SK-N-SH treated with all-trans-retinoic acid at 6 μM for 48 hours (cell line): ENCODE measurements around the gene KIF18B.

Source experiments
- ATAC-seq: fragments of 200-7000 bp; cut with Tn5 transposase; 3 replicates; pipeline ENCODE4 v1.9.1; 2020; ENCODE audit warnings: mild to moderate bottlenecking, moderate library complexity
- ARNTL ChIP-seq: fragments of 450-650 bp; formaldehyde crosslinking; IDR thresholded peaks from 2 replicates; pipeline ENCODE4 v1.5.0; 2020; ENCODE audit warnings: low read depth, mild to moderate bottlenecking, moderate library complexity, borderline replicate concordance
- BACH2 ChIP-seq: fragments of 250-450 bp; sonication (Bioruptor Pico); IDR thresholded peaks from 2 replicates; pipeline ENCODE4 v1.9.0; 2021; ENCODE audit warnings: mild to moderate bottlenecking, borderline replicate concordance
- CSDC2 ChIP-seq: fragments of 250-450 bp; sonication (Bioruptor Pico); IDR thresholded peaks from 2 replicates; pipeline ENCODE4 v1.5.0; 2020; ENCODE audit warnings: mild to moderate bottlenecking, moderate library complexity
- ESRRG ChIP-seq: fragments of 250-450 bp; sonication (Bioruptor Pico); IDR thresholded peaks from 2 replicates; pipeline ENCODE4 v1.6.1; 2021; ENCODE audit warnings: mild to moderate bottlenecking
- GLIS3 ChIP-seq: fragments of 250-450 bp; sonication (Bioruptor Pico); IDR thresholded peaks from 2 replicates; pipeline ENCODE4 v1.5.0; 2020; ENCODE audit warnings: mild to moderate bottlenecking, moderate library complexity
- ISL1 ChIP-seq: fragments of 250-450 bp; sonication (Bioruptor Pico); IDR thresholded peaks from 2 replicates; pipeline ENCODE4 v2.1.2; 2022; ENCODE audit warnings: mild to moderate bottlenecking, moderate library complexity
- OSR1 ChIP-seq: fragments of 250-450 bp; sonication (Bioruptor Pico); IDR thresholded peaks from 2 replicates; pipeline ENCODE4 v1.8.0; 2022; ENCODE audit warnings: moderate library complexity, mild to moderate bottlenecking, inconsistent platforms
- PPARA ChIP-seq: fragments of 250-450 bp; sonication (Bioruptor Pico); IDR thresholded peaks from 2 replicates; pipeline ENCODE4 v1.5.0; 2020; ENCODE audit warnings: mild to moderate bottlenecking, borderline replicate concordance
- RARB ChIP-seq: fragments of 250-450 bp; sonication (Bioruptor Pico); IDR thresholded peaks from 2 replicates; pipeline ENCODE4 v1.8.0; 2021; ENCODE audit warnings: mild to moderate bottlenecking, moderate library complexity
- SNAI2 ChIP-seq: fragments of 250-450 bp; sonication (Bioruptor Pico); IDR thresholded peaks from 2 replicates; pipeline ENCODE4 v1.5.0; 2020; ENCODE audit warnings: mild to moderate bottlenecking, moderate library complexity
- TCF4 ChIP-seq: fragments of 250-450 bp; sonication (Bioruptor Pico); IDR thresholded peaks from 2 replicates; pipeline ENCODE4 v1.8.0; 2021; ENCODE audit warnings: mild to moderate bottlenecking, moderate library complexity, borderline replicate concordance
- TOX ChIP-seq: fragments of 250-450 bp; sonication (Bioruptor Pico); IDR thresholded peaks from 2 replicates; pipeline ENCODE4 v1.8.0; 2021; ENCODE audit warnings: mild to moderate bottlenecking, moderate library complexity, borderline replicate concordance
- ZFP3 ChIP-seq: fragments of 250-450 bp; sonication (Bioruptor Pico); IDR thresholded peaks from 2 replicates; pipeline ENCODE4 v1.5.0; 2020; ENCODE audit warnings: mild to moderate bottlenecking, moderate library complexity
- ZFP30 ChIP-seq: fragments of 450-650 bp; formaldehyde crosslinking; IDR thresholded peaks from 2 replicates; pipeline ENCODE4 v1.5.0; 2022; ENCODE audit warnings: mild to moderate bottlenecking, moderate library complexity
- ZNF70 ChIP-seq: fragments of 450-650 bp; formaldehyde crosslinking; IDR thresholded peaks from 2 replicates; pipeline ENCODE4 v1.5.0; 2020; ENCODE audit warnings: mild to moderate bottlenecking, moderate library complexity
- ZNF8 ChIP-seq: fragments of 450-650 bp; formaldehyde crosslinking; IDR thresholded peaks from 2 replicates; pipeline ENCODE4 v1.5.0; 2020; ENCODE audit warnings: mild to moderate bottlenecking, moderate library complexity
- TF ChIP-seq, protein P1 (sequence below): fragments of 250-450 bp; sonication (Bioruptor Pico); IDR thresholded peaks from 2 replicates; pipeline ENCODE4 v1.8.0; 2020; ENCODE audit warnings: mild to moderate bottlenecking, moderate library complexity, borderline replicate concordance
- TF ChIP-seq, protein P2 (sequence below): fragments of 250-450 bp; sonication (Bioruptor Pico); IDR thresholded peaks from 2 replicates; pipeline ENCODE4 v1.5.1; 2020; ENCODE audit warnings: low read depth, mild to moderate bottlenecking, moderate library complexity
- TF ChIP-seq, protein P3 (sequence below): fragments of 250-450 bp; sonication (Bioruptor Pico); IDR thresholded peaks from 2 replicates; pipeline ENCODE4 v1.8.0; 2021; ENCODE audit warnings: low read depth, mild to moderate bottlenecking, moderate library complexity, borderline replicate concordance
- TF ChIP-seq, protein P4 (sequence below): fragments of 250-450 bp; sonication (Bioruptor Pico); IDR thresholded peaks from 2 replicates; pipeline ENCODE4 v1.5.1; 2021; ENCODE audit warnings: mild to moderate bottlenecking, moderate library complexity
- TF ChIP-seq, protein P5 (sequence below): fragments of 250-450 bp; sonication (Bioruptor Pico); IDR thresholded peaks from 2 replicates; pipeline ENCODE4 v1.5.0; 2020; ENCODE audit warnings: mild to moderate bottlenecking, moderate library complexity

KIF18B gene

DNA sequence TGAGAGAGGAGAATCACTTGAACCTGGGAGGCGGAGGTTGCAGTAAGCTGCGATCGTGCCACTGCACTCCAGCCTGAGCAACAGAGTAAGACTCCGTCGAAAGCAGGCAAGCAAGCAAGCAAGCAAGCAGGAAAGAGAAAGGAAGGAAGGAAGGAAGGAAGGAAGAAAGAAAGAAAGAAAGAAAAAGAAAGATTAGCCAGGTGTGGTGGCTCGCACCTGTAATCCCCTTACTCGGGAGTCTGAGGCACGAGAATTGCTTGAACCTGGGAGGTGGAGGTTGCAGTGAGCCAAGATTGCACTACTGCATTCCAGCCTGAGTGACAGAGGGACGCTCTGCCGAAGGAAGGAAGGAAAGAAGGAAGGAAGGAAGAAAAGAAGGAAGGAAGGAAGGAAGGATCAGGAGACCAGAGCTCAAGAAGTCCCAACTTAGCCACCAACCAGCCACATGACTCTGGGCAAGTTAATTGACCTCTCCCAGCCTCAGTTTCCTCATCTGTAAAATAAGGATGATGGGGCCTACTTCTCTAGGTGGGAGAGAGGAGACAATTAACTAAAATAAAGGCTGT is 38.7 kb downstream of the KIF18B start:
- ATAC-seq = no peak
- TF ChIP-seq, protein P1, sequence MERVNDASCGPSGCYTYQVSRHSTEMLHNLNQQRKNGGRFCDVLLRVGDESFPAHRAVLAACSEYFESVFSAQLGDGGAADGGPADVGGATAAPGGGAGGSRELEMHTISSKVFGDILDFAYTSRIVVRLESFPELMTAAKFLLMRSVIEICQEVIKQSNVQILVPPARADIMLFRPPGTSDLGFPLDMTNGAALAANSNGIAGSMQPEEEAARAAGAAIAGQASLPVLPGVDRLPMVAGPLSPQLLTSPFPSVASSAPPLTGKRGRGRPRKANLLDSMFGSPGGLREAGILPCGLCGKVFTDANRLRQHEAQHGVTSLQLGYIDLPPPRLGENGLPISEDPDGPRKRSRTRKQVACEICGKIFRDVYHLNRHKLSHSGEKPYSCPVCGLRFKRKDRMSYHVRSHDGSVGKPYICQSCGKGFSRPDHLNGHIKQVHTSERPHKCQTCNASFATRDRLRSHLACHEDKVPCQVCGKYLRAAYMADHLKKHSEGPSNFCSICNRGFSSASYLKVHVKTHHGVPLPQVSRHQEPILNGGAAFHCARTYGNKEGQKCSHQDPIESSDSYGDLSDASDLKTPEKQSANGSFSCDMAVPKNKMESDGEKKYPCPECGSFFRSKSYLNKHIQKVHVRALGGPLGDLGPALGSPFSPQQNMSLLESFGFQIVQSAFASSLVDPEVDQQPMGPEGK (CRISPR knock-in tag) = no peak
- no peak for TF ChIP-seq ZFP3 (CRISPR knock-in tag)
- TF ChIP-seq BACH2 (CRISPR knock-in tag) = no peak
- TF ChIP-seq, protein P2, sequence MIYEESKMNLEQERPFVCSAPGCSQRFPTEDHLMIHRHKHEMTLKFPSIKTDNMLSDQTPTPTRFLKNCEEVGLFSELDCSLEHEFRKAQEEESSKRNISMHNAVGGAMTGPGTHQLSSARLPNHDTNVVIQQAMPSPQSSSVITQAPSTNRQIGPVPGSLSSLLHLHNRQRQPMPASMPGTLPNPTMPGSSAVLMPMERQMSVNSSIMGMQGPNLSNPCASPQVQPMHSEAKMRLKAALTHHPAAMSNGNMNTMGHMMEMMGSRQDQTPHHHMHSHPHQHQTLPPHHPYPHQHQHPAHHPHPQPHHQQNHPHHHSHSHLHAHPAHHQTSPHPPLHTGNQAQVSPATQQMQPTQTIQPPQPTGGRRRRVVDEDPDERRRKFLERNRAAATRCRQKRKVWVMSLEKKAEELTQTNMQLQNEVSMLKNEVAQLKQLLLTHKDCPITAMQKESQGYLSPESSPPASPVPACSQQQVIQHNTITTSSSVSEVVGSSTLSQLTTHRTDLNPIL = no peak
- TF ChIP-seq ZNF8 (CRISPR knock-in tag) = no peak
- no peak for TF ChIP-seq ESRRG
- TF ChIP-seq SNAI2 (CRISPR knock-in tag) = no peak

DNA sequence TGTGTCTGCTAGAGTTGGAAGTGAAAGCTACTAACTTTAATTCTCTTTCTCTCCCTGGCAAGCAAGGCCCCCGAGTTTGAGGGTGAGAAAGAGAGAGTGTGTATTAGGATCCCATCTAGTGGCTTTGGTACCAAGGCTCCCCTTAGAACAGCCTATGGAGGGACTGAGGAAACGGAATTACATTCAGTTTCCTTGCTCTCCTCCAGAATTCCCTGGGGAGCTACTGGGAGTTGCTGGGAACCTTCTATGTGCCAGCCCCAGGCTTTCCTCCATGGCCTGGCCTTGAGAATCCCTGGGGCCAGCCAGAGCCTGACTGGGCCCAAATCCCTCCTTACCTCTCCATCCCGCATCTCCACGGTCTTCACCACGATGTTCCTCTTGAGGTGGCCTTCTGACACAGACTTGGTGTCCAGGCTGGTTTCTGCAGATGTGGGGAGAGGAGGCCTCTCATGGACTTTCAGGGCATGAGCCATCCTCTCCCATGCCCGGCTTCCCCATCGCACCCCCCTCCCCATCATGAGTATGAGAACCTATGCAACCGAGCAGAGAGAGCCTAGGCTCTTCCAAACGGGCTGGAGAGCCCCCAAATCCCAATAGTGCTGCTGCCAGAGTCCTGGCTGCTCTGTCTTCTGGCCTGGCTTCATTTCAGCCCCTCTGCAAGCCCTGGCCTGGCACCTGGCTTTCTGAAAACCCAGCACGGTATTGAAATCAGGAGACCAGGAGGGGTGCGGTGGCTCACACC is 39.7 kb downstream of the KIF18B start:
- TF ChIP-seq OSR1 (CRISPR knock-in tag) (no peak), TCF4 (CRISPR knock-in tag) (no peak), SNAI2 (CRISPR knock-in tag) (no peak), GLIS3 (CRISPR knock-in tag) (no peak), PPARA (CRISPR knock-in tag) (no peak), ARNTL (CRISPR knock-in tag) (no peak), ISL1 (CRISPR knock-in tag) (no peak), TOX (CRISPR knock-in tag) (no peak)
- TF ChIP-seq, protein P3, sequence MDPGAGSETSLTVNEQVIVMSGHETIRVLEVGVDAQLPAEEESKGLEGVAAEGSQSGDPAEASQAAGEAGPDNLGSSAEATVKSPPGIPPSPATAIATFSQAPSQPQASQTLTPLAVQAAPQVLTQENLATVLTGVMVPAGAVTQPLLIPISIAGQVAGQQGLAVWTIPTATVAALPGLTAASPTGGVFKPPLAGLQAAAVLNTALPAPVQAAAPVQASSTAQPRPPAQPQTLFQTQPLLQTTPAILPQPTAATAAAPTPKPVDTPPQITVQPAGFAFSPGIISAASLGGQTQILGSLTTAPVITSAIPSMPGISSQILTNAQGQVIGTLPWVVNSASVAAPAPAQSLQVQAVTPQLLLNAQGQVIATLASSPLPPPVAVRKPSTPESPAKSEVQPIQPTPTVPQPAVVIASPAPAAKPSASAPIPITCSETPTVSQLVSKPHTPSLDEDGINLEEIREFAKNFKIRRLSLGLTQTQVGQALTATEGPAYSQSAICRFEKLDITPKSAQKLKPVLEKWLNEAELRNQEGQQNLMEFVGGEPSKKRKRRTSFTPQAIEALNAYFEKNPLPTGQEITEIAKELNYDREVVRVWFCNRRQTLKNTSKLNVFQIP = no peak
- TF ChIP-seq, all 23 proteins: peak for 0
- ATAC-seq = no peak

DNA sequence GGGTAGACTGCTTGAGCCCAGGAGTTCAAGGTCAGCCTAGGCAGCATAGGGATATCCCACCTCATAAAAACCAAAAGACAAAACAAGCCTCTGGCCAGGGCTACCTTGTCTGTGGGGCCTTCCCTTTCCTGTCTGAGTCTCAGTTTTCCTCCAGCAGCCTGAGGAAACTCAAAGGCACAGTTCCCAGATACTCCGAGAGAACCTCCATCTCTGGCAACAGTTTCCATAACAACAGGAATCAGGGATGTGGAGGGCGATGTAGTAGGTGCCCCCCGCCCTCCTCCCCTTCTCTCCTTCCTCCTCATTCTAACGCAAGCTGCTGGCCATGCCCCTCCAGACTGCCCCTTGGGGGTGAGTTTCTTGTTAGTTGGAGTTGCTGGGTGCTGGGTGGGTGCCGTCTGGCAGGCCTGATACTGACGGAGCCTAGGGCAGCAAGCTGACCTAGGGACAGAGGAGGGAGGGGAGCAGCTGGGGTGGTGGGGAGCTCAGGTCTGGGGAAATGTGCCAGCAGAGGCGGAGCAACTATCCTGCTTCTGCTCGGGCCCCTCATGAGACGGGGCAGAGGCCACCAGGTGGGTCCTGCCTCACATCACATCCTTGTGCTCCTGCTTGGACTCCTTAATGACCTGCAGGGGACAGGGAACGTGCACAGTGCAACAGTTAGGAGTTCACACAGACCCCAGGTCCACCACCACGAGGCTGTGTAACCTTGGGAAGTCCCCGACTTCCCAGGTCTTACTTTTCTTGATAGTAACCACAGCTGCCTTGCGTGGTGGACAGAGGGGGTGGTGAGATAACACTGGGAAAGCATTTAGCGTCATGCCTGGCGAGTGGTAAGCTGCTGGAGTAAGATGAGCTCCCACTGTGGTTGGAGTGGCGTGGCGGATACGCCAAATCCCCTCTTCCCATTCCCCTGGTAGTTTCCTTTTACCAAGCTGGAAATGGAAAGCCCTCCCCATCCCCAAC is 40.5 kb downstream of the KIF18B start:
- TF ChIP-seq ZNF70 (CRISPR knock-in tag) (no peak), ISL1 (CRISPR knock-in tag) (no peak), ESRRG (no peak), TOX (CRISPR knock-in tag) (no peak), CSDC2 (no peak), BACH2 (CRISPR knock-in tag) (no peak), SNAI2 (CRISPR knock-in tag) (no peak), ARNTL (CRISPR knock-in tag) (no peak), ZFP30 (CRISPR knock-in tag) (no peak), RARB (CRISPR knock-in tag) (no peak)
- TF ChIP-seq, protein P4, sequence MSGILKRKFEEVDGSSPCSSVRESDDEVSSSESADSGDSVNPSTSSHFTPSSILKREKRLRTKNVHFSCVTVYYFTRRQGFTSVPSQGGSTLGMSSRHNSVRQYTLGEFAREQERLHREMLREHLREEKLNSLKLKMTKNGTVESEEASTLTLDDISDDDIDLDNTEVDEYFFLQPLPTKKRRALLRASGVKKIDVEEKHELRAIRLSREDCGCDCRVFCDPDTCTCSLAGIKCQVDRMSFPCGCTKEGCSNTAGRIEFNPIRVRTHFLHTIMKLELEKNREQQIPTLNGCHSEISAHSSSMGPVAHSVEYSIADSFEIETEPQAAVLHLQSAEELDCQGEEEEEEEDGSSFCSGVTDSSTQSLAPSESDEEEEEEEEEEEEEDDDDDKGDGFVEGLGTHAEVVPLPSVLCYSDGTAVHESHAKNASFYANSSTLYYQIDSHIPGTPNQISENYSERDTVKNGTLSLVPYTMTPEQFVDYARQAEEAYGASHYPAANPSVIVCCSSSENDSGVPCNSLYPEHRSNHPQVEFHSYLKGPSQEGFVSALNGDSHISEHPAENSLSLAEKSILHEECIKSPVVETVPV (CRISPR knock-in tag) = no peak
- TF ChIP-seq, protein P5, sequence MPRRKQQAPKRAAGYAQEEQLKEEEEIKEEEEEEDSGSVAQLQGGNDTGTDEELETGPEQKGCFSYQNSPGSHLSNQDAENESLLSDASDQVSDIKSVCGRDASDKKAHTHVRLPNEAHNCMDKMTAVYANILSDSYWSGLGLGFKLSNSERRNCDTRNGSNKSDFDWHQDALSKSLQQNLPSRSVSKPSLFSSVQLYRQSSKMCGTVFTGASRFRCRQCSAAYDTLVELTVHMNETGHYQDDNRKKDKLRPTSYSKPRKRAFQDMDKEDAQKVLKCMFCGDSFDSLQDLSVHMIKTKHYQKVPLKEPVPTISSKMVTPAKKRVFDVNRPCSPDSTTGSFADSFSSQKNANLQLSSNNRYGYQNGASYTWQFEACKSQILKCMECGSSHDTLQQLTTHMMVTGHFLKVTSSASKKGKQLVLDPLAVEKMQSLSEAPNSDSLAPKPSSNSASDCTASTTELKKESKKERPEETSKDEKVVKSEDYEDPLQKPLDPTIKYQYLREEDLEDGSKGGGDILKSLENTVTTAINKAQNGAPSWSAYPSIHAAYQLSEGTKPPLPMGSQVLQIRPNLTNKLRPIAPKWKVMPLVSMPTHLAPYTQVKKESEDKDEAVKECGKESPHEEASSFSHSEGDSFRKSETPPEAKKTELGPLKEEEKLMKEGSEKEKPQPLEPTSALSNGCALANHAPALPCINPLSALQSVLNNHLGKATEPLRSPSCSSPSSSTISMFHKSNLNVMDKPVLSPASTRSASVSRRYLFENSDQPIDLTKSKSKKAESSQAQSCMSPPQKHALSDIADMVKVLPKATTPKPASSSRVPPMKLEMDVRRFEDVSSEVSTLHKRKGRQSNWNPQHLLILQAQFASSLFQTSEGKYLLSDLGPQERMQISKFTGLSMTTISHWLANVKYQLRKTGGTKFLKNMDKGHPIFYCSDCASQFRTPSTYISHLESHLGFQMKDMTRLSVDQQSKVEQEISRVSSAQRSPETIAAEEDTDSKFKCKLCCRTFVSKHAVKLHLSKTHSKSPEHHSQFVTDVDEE (CRISPR knock-in tag) = no peak
- TF ChIP-seq, protein P1 (CRISPR knock-in tag) = no peak
- TF ChIP-seq, all 23 proteins: peak for 0
- no peak for ATAC-seq
